Nephron progenitor cell (in vitro differentiated cells): Measurements from ENCODE around the gene PHTF1.

Experiments
- DNase-seq: peaks from one replicate; pipeline ENCODE4 v3.0.0; 2021
- H3K27ac Mint-ChIP-seq: 2 replicates; pipeline ENCODE4 v1.8.0; 2021; ENCODE audit warnings: mild to moderate bottlenecking, moderate library complexity, mixed read lengths
- H3K27me3 Mint-ChIP-seq: 2 replicates; pipeline ENCODE4 v1.8.0; 2021; ENCODE audit warnings: mild to moderate bottlenecking, low read depth, mixed read lengths; ENCODE audit not compliant: poor library complexity
- H3K36me3 Mint-ChIP-seq: 2 replicates; pipeline ENCODE4 v1.8.0; 2021; ENCODE audit warnings: low read depth, mixed read lengths
- H3K4me1 Mint-ChIP-seq: 2 replicates; pipeline ENCODE4 v1.8.0; 2021; ENCODE audit warnings: mixed read lengths
- H3K4me3 Mint-ChIP-seq: 2 replicates; pipeline ENCODE4 v1.8.0; 2021; ENCODE audit warnings: mild to moderate bottlenecking, moderate library complexity, mixed read lengths
- H3K9me3 Mint-ChIP-seq: 2 replicates; pipeline ENCODE4 v1.8.0; 2021; ENCODE audit warnings: mild to moderate bottlenecking, moderate library complexity, mixed read lengths
- CTCF ChIP-seq: fragments of 200-600 bp; sonication (generic); IDR thresholded peaks from 2 replicates; pipeline ENCODE4 v1.5.0; 2021; ENCODE audit warnings: antibody characterized with exemption

Gene PHTF1

GRCh38 chr1:113665071-113665470, 94.2 kb downstream of the PHTF1 start:
- Mint-ChIP-seq H3K27me3 (no peaks in the 10 kb centered on the region), H3K4me1 (peaks cover 4% of the 10 kb centered on the region), H3K27ac (no peak overlapping the region), H3K36me3 (peaks cover 30% of the 10 kb centered on the region), H3K9me3 (peaks cover 11% of the 10 kb centered on the region), H3K4me3 (no peak overlapping the region)
- TF ChIP-seq CTCF: no peak
- DNase-seq: no peak

GRCh38 chr1:113663165-113663951, 95.9 kb downstream of the PHTF1 start:
- H3K9me3 Mint-ChIP-seq: peaks cover 11% of the 10 kb centered on the region
- DNase-seq: no peak
- H3K27ac Mint-ChIP-seq: no peak overlapping the region
- peaks cover 21% of the 10 kb centered on the region for H3K4me1 Mint-ChIP-seq
- TF ChIP-seq CTCF: no peak
- H3K4me3 Mint-ChIP-seq: no peak overlapping the region
- no peaks in the 10 kb centered on the region for H3K27me3 Mint-ChIP-seq
- peaks cover 23% of the 10 kb centered on the region for H3K36me3 Mint-ChIP-seq

- TF ChIP-seq CTCF: no peak
- H3K27me3 Mint-ChIP-seq: no peaks in the 10 kb centered on the region
Measured at GRCh38 chr1:113662101-113662500, 97.2 kb downstream of the PHTF1 start.

GRCh38 chr1:113660088-113660487, 99.2 kb downstream of the PHTF1 start:
- H3K27me3 Mint-ChIP-seq: no peaks in the 10 kb centered on the region
- no peak overlapping the region for H3K4me3 Mint-ChIP-seq
- H3K9me3 Mint-ChIP-seq: no peaks in the 10 kb centered on the region
- H3K36me3 Mint-ChIP-seq: no peaks in the 10 kb centered on the region
- TF ChIP-seq CTCF: no peak
- DNase-seq: no peak
- H3K27ac Mint-ChIP-seq: peak overlapping the region; percentile 87
- H3K4me1 Mint-ChIP-seq: peaks cover 33% of the 10 kb centered on the region

More at GRCh38 chr1:113662101-113662500, 97.2 kb downstream of the PHTF1 start:
- H3K4me1 Mint-ChIP-seq: peaks cover 28% of the 10 kb centered on the region
- H3K4me3 Mint-ChIP-seq: no peak overlapping the region
- no peak for DNase-seq
- H3K36me3 Mint-ChIP-seq: peaks cover 11% of the 10 kb centered on the region
- H3K27ac Mint-ChIP-seq: no peak overlapping the region
- H3K9me3 Mint-ChIP-seq: peaks cover 5% of the 10 kb centered on the region

- peaks cover 33% of the 10 kb centered on the region for H3K4me1 Mint-ChIP-seq
- no peaks in the 10 kb centered on the region for H3K27me3 Mint-ChIP-seq
- H3K36me3 Mint-ChIP-seq: no peaks in the 10 kb centered on the region
- peak overlapping the region; percentile 87 for H3K27ac Mint-ChIP-seq
- TF ChIP-seq CTCF: no peak
- H3K4me3 Mint-ChIP-seq: no peak overlapping the region
- DNase-seq: no peak
- H3K9me3 Mint-ChIP-seq: no peaks in the 10 kb centered on the region
Measured at GRCh38 chr1:113659556-113659955, 99.7 kb downstream of the PHTF1 start.

- Mint-ChIP-seq H3K36me3 (no peaks in the 10 kb centered on the region), H3K4me1 (peaks cover 33% of the 10 kb centered on the region), H3K4me3 (no peak overlapping the region), H3K27ac (peak overlapping the region; percentile 87), H3K9me3 (no peaks in the 10 kb centered on the region), H3K27me3 (no peaks in the 10 kb centered on the region)
- DNase-seq: no peak
- no peak for TF ChIP-seq CTCF
Measured at GRCh38 chr1:113659035-113659434, 100.3 kb downstream of the PHTF1 start.
